ENCODE results near the gene FOXP1.

- TF ChIP-seq, protein P1, sequence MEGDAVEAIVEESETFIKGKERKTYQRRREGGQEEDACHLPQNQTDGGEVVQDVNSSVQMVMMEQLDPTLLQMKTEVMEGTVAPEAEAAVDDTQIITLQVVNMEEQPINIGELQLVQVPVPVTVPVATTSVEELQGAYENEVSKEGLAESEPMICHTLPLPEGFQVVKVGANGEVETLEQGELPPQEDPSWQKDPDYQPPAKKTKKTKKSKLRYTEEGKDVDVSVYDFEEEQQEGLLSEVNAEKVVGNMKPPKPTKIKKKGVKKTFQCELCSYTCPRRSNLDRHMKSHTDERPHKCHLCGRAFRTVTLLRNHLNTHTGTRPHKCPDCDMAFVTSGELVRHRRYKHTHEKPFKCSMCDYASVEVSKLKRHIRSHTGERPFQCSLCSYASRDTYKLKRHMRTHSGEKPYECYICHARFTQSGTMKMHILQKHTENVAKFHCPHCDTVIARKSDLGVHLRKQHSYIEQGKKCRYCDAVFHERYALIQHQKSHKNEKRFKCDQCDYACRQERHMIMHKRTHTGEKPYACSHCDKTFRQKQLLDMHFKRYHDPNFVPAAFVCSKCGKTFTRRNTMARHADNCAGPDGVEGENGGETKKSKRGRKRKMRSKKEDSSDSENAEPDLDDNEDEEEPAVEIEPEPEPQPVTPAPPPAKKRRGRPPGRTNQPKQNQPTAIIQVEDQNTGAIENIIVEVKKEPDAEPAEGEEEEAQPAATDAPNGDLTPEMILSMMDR (IDR thresholded peaks at IDR 0.05; ENCODE audit: poor library complexity): no peak
- TF ChIP-seq EZH2 (IDR thresholded peaks at IDR 0.05; ENCODE audit: borderline replicate concordance): no peak
Measured at GRCh38 chr3:70919661-70920060, 663.9 kb downstream of the FOXP1 start.
